Measurements from ENCODE around the gene HLA-DQA1.

Gene HLA-DQA1

GRCh38 chr6:32615885-32616532, 21.2 kb upstream of the HLA-DQA1 start:
- Mint-ChIP-seq H3K27ac (no peak overlapping the region), H3K27me3 (ENCODE audit: low read depth) (peaks cover 4% of the 10 kb centered on the region), H3K4me3 (no peak overlapping the region), H3K9me3 (peaks cover 10% of the 10 kb centered on the region), H3K36me3 (ENCODE audit: low read depth) (no peaks in the 10 kb centered on the region), H3K4me1 (no peaks in the 10 kb centered on the region)
- no peak for TF ChIP-seq CTCF (IDR thresholded peaks at IDR 0.05; ENCODE audit: unreplicated experiment in 3 of 3)

DNA sequence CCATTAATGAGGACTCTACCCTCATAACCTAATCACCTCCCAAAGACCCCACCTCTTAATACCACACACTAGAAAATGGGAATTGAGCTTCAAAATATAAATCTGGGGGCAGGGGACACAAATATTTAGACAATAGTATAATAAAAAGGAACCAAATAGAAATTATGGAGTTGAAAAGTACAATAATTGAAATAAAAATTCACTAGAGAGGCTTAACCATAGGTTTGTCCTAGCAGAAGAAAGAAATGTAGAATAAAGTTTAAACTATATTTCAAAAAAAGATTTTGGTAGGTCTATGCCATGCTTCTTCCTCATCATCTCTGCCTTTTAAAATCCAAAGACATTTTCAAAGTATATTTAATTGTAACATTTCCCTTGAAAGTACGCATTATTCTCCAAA, 19.5 kb upstream of the HLA-DQA1 start:
- Mint-ChIP-seq H3K27me3 (ENCODE audit: low read depth) (peaks cover 4% of the 10 kb centered on the region), H3K4me1 (no peaks in the 10 kb centered on the region), H3K4me3 (no peak overlapping the region), H3K36me3 (ENCODE audit: low read depth) (no peaks in the 10 kb centered on the region), H3K27ac (no peak overlapping the region), H3K9me3 (peaks cover 10% of the 10 kb centered on the region)
- no peak for TF ChIP-seq CTCF (IDR thresholded peaks at IDR 0.05; ENCODE audit: unreplicated experiment in 3 of 3)

DNA sequence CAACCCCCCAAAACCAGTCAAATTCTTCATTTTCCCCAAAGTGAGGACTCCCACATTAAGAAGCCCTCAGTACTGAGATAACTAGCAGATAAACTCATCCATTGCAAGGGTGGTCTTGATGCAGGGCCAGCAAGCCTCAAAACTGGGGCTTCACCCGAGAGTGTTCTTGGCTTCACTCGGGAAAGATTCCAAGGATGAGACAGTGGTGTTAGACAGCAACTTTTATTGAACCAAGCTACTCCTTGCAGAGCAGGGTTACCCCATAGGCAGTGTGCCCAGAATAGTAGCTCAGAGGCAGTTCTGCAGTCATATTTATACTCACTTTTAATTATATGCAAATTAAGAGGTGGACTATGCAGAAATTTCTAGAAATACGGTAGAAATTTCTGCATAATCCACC, 15.8 kb upstream of the HLA-DQA1 start:
- Mint-ChIP-seq H3K27ac (no peak overlapping the region), H3K4me1 (no peaks in the 10 kb centered on the region), H3K36me3 (ENCODE audit: low read depth) (no peaks in the 10 kb centered on the region), H3K4me3 (no peak overlapping the region), H3K27me3 (ENCODE audit: low read depth) (no peaks in the 10 kb centered on the region), H3K9me3 (peaks cover 10% of the 10 kb centered on the region)
- TF ChIP-seq CTCF (IDR thresholded peaks at IDR 0.05; ENCODE audit: unreplicated experiment in 3 of 3): no peak

DNA sequence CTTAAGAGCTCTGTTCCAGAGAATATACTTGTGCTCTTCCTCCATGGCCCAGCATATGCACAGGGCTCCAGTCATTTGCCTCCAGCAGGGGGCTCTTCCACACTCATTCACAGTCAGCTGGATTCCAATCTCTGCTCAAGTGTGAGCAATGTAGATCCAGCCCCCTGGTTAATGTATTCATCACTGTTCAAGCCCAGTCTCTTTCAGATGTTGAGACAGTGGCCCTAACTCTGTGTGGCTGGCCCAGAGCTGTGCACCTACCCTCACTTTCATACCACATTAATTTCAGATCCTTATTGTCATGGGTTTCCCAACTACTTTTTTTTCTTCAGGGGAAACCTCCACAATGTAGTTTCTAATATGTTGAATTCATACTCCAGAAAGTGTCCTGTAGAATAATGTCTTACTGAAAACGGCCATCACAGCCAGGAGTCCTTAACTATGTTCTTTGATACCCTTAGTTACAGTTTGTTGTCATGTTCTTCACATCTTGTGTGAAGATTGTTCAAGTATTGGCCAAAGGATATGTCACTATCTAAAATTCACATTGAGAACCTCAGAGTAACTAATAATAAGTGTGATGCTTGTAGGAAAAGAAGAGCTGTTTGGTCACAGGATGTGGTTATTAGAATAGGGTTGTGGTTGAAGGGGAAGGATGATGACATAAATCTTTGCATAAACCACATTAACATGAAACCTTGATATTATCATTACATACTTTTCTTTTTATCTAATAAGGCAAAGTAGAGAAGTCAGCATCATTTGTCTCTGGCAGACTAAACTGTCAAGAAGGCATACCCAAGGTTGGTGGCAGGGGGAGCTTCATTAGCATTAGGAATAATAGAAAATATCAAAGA, 14.4 kb upstream of the HLA-DQA1 start:
- Mint-ChIP-seq H3K27me3 (ENCODE audit: low read depth) (no peaks in the 10 kb centered on the region), H3K4me1 (no peaks in the 10 kb centered on the region), H3K9me3 (peaks cover 7% of the 10 kb centered on the region), H3K27ac (no peak overlapping the region), H3K36me3 (ENCODE audit: low read depth) (no peaks in the 10 kb centered on the region), H3K4me3 (no peak overlapping the region)
- peak; percentile 44 to 65 (median 55) for TF ChIP-seq CTCF (IDR thresholded peaks at IDR 0.05; ENCODE audit: unreplicated experiment in 3 of 3)

DNA sequence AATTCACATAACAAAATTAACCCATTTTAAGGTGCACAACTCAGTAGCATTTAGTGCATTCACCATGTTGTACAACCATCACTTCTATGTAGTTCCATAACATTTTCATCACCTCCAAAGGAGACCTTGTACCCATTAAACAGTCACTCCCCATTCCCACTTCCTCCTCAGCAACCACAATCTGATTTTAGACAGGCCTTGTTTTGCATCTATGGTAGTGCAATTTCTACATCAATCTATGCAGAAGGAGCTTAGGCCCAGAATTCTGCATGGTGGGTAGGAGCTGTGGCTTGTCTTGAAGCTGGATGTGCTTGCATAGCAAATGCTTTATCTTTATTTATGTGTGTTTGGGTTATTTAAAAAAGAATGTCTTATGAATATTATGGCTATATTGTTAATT, 13.5 kb upstream of the HLA-DQA1 start:
- TF ChIP-seq CTCF (IDR thresholded peaks at IDR 0.05; ENCODE audit: unreplicated experiment in 3 of 3): no peak
- H3K9me3 Mint-ChIP-seq: peaks cover 1% of the 10 kb centered on the region
- H3K4me1 Mint-ChIP-seq: no peaks in the 10 kb centered on the region
- no peak overlapping the region for H3K4me3 Mint-ChIP-seq
- H3K36me3 Mint-ChIP-seq (ENCODE audit: low read depth): no peaks in the 10 kb centered on the region
- H3K27me3 Mint-ChIP-seq (ENCODE audit: low read depth): no peaks in the 10 kb centered on the region
- no peak overlapping the region for H3K27ac Mint-ChIP-seq

All from nephron (organoid).